IMR-90 (cell line): ENCODE measurements around the gene PEA15.

Source experiments
- BHLHE40 ChIP-seq: fragments of 150-350 bp; IDR thresholded peaks from 2 replicates; pipeline ENCODE4 v1.6.1; 2016; ENCODE audit warnings: mild to moderate bottlenecking, low read depth, low read length
- MXI1 ChIP-seq: IDR thresholded peaks from 2 replicates; pipeline ENCODE4 v1.6.1; 2012; ENCODE audit warnings: low read depth, mild to moderate bottlenecking, low read length, moderate library complexity, borderline replicate concordance
- POLR2A ChIP-seq: IDR thresholded peaks from 2 replicates; pipeline ENCODE4 v1.6.1; 2012; ENCODE audit warnings: mild to moderate bottlenecking, low read depth, low read length
- TF ChIP-seq, protein P1 (sequence below): conservative IDR thresholded peaks from 2 replicates; pipeline ENCODE4 v1.5.1; 2012; ENCODE audit warnings: mild to moderate bottlenecking, low read depth, low read length, improper control_type of control experiment

GRCh38 chr1:160167056-160167455, 38.1 kb upstream of the PEA15 start:
- TF ChIP-seq, protein P1, sequence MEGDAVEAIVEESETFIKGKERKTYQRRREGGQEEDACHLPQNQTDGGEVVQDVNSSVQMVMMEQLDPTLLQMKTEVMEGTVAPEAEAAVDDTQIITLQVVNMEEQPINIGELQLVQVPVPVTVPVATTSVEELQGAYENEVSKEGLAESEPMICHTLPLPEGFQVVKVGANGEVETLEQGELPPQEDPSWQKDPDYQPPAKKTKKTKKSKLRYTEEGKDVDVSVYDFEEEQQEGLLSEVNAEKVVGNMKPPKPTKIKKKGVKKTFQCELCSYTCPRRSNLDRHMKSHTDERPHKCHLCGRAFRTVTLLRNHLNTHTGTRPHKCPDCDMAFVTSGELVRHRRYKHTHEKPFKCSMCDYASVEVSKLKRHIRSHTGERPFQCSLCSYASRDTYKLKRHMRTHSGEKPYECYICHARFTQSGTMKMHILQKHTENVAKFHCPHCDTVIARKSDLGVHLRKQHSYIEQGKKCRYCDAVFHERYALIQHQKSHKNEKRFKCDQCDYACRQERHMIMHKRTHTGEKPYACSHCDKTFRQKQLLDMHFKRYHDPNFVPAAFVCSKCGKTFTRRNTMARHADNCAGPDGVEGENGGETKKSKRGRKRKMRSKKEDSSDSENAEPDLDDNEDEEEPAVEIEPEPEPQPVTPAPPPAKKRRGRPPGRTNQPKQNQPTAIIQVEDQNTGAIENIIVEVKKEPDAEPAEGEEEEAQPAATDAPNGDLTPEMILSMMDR, result no peak
- TF ChIP-seq MXI1, result no peak
- no peak for TF ChIP-seq POLR2A
- no peak for TF ChIP-seq BHLHE40
